Loucy (cell line): ENCODE results near the gene PRDM10.

Experiments
- EZH2phosphoT487 ChIP-seq: fragments of 200-600 bp; IDR thresholded peaks from 2 replicates; pipeline ENCODE4 v1.6.1; 2018; ENCODE audit warnings: antibody characterized with exemption, mild to moderate bottlenecking, moderate library complexity, borderline replicate concordance
- TF ChIP-seq, protein P1 (sequence below): fragments of 200-600 bp; sonication (generic); conservative IDR thresholded peaks from 2 replicates; pipeline ENCODE4 v1.5.1; 2014; ENCODE audit warnings: mild to moderate bottlenecking, antibody characterized with exemption, low read length

DNA sequence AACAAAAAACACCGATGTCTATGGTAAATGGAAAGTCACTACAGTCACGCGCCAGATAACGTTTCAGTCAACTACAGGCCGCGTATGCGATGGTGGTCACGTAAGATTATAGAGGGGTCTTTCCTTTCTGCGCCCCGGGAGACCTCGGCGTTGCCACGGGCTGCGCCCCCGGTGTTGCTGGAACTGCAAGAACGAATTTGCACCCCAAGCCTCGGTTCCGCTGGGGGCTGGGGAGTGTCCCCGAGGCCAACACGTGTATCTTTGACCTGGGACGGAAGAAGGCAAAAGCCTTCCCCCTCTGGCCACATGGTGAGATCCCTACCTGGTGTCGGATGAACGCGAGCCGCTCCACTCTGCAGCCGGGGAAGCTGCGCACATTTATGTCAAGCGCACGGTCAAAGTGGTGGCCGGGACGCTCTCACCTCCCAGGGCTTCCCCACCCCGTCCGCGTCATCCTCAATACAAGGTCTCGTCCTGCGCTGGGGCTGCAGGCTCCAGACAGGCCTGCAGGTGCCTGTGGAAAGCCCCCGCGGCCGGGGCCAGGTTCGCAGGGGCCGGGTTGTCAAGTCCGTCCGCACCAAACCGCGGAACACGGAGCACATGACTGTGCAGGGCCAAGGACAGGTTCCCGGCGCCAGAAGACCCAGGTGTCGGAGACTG, 37.8 kb upstream of the PRDM10 start:
- TF ChIP-seq, protein P1, sequence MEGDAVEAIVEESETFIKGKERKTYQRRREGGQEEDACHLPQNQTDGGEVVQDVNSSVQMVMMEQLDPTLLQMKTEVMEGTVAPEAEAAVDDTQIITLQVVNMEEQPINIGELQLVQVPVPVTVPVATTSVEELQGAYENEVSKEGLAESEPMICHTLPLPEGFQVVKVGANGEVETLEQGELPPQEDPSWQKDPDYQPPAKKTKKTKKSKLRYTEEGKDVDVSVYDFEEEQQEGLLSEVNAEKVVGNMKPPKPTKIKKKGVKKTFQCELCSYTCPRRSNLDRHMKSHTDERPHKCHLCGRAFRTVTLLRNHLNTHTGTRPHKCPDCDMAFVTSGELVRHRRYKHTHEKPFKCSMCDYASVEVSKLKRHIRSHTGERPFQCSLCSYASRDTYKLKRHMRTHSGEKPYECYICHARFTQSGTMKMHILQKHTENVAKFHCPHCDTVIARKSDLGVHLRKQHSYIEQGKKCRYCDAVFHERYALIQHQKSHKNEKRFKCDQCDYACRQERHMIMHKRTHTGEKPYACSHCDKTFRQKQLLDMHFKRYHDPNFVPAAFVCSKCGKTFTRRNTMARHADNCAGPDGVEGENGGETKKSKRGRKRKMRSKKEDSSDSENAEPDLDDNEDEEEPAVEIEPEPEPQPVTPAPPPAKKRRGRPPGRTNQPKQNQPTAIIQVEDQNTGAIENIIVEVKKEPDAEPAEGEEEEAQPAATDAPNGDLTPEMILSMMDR: no peak
- no peak for TF ChIP-seq EZH2phosphoT487
